H9 (cell line): ENCODE data around the gene EFL1. TPM values are rescaled to one million over a fixed set of nuclear protein-coding genes. Genes with fewer than 3 reads are reported as not detected.

Experiments used
- DNase-seq: peaks from one replicate; pipeline ENCODE4 v3.0.0-alpha.2; 2017
- H2AFZ ChIP-seq: one replicate; pipeline ENCODE4 v1.6.1; 2013; ENCODE audit warnings: mild to moderate bottlenecking, low read length, control low read depth, moderate library complexity
- H2AK5ac ChIP-seq: 2 replicates; pipeline ENCODE4 v1.6.1; 2013; ENCODE audit warnings: low read length, control low read depth, mixed read lengths; ENCODE audit not compliant: insufficient read length
- H2BK120ac ChIP-seq: one replicate; pipeline ENCODE4 v1.6.1; 2013; ENCODE audit warnings: low read depth, mild to moderate bottlenecking, low read length, control low read depth, inconsistent platforms; ENCODE audit not compliant: poor library complexity, severe bottlenecking
- H2BK12ac ChIP-seq: 2 replicates; pipeline ENCODE4 v1.6.1; 2013; ENCODE audit warnings: low read length, control low read depth, mixed read lengths, low read depth; ENCODE audit not compliant: insufficient read length
- H2BK15ac ChIP-seq: 2 replicates; pipeline ENCODE4 v1.6.1; 2013; ENCODE audit warnings: low read depth, low read length, control low read depth
- H2BK20ac ChIP-seq: one replicate; pipeline ENCODE4 v1.6.1; 2013; ENCODE audit warnings: low read depth, mild to moderate bottlenecking, low read length, control low read depth, inconsistent platforms; ENCODE audit not compliant: poor library complexity, severe bottlenecking
- H2BK5ac ChIP-seq: 2 replicates; pipeline ENCODE4 v1.6.1; 2013; ENCODE audit warnings: low read length, control low read depth, mixed read lengths; ENCODE audit not compliant: insufficient read length
- H3K14ac ChIP-seq: 2 replicates; pipeline ENCODE4 v1.6.1; 2013; ENCODE audit warnings: low read length, control low read depth; ENCODE audit not compliant: insufficient read depth
- H3K18ac ChIP-seq: 2 replicates; pipeline ENCODE4 v1.6.1; 2013; ENCODE audit warnings: low read depth, mild to moderate bottlenecking, mixed read lengths, low read length, control low read depth; ENCODE audit not compliant: insufficient read length
- H3K23ac ChIP-seq: 2 replicates; pipeline ENCODE4 v1.6.1; 2013; ENCODE audit warnings: low read length, control low read depth, mixed read lengths, low read depth; ENCODE audit not compliant: insufficient read length
- H3K23me2 ChIP-seq: 2 replicates; pipeline ENCODE4 v1.6.1; 2013; ENCODE audit warnings: low read depth, mild to moderate bottlenecking, mixed read lengths, low read length, control low read depth; ENCODE audit not compliant: insufficient read length, poor library complexity, severe bottlenecking
- H3K27ac ChIP-seq: 2 replicates; pipeline ENCODE4 v1.5.1; 2013; ENCODE audit warnings: low read length, control low read depth, mixed read lengths, low read depth; ENCODE audit not compliant: insufficient read length
- H3K27me3 ChIP-seq: 2 replicates; pipeline ENCODE4 v1.6.1; 2013; ENCODE audit warnings: low read length, control low read depth, inconsistent platforms; ENCODE audit not compliant: insufficient read depth
- H3K4ac ChIP-seq: 2 replicates; pipeline ENCODE4 v1.6.1; 2013; ENCODE audit warnings: low read depth, mild to moderate bottlenecking, control low read depth, inconsistent platforms, low read length, moderate library complexity
- H3K4me1 ChIP-seq: 2 replicates; pipeline ENCODE4 v1.6.1; 2013; ENCODE audit warnings: low read length, control low read depth, inconsistent platforms; ENCODE audit not compliant: insufficient read depth
- H3K4me2 ChIP-seq: 2 replicates; pipeline ENCODE4 v1.6.1; 2013; ENCODE audit warnings: low read length, control low read depth, mixed read lengths; ENCODE audit not compliant: insufficient read length, insufficient read depth
- H3K56ac ChIP-seq: 2 replicates; pipeline ENCODE4 v1.6.1; 2013; ENCODE audit warnings: low read depth, mild to moderate bottlenecking, mixed read lengths, low read length, control low read depth; ENCODE audit not compliant: insufficient read length
- H3K79me1 ChIP-seq: 2 replicates; pipeline ENCODE4 v1.6.1; 2013; ENCODE audit warnings: low read depth, mild to moderate bottlenecking, moderate library complexity, low read length, control low read depth, inconsistent platforms; ENCODE audit not compliant: insufficient read depth, poor library complexity, severe bottlenecking
- H3K79me2 ChIP-seq: 2 replicates; pipeline ENCODE4 v1.6.1; 2013; ENCODE audit warnings: low read length, control low read depth, inconsistent platforms; ENCODE audit not compliant: insufficient read depth
- H3K9ac ChIP-seq: 2 replicates; pipeline ENCODE4 v1.6.1; 2013; ENCODE audit warnings: low read length, control low read depth, mixed read lengths; ENCODE audit not compliant: insufficient read length; ENCODE audit errors: extremely low read depth
- H3K9me3 ChIP-seq: one replicate; pipeline ENCODE4 v1.6.1; 2013; ENCODE audit warnings: low read depth, low read length, inconsistent platforms; ENCODE audit not compliant: control insufficient read depth
- H3T11ph ChIP-seq: one replicate; pipeline ENCODE4 v1.6.1; 2013; ENCODE audit warnings: mild to moderate bottlenecking, low read length, control low read depth, inconsistent platforms
- H4K20me1 ChIP-seq: one replicate; pipeline ENCODE4 v1.6.1; 2013; ENCODE audit not compliant: control insufficient read depth, insufficient read length, insufficient read depth
- H4K5ac ChIP-seq: 2 replicates; pipeline ENCODE4 v1.6.1; 2013; ENCODE audit warnings: low read depth, mild to moderate bottlenecking, mixed read lengths, low read length, control low read depth; ENCODE audit not compliant: insufficient read length
- H4K8ac ChIP-seq: replicated peaks from 2 replicates; pipeline ENCODE4 v1.6.1; 2013; ENCODE audit warnings: low read length, control low read depth, mixed read lengths, low read depth; ENCODE audit not compliant: insufficient read length
- H4K91ac ChIP-seq: 2 replicates; pipeline ENCODE4 v1.6.1; 2013; ENCODE audit warnings: low read depth, mild to moderate bottlenecking, moderate library complexity, mixed read lengths, low read length, control low read depth; ENCODE audit not compliant: insufficient read length
- H3K27ac Mint-ChIP-seq, 3 experiments: 2 replicates in 2 of 3; 3 replicates in 1 of 3; pipeline ENCODE4 v1.8.0; 2020 to 2021; ENCODE audit warnings: mixed read lengths in 3 of 3, mild to moderate bottlenecking in 1 of 3, moderate library complexity in 1 of 3
- H3K27me3 Mint-ChIP-seq: 2 replicates; pipeline ENCODE4 v1.8.0; 2021; ENCODE audit warnings: low read depth, mild to moderate bottlenecking, moderate library complexity, mixed read lengths
- H3K36me3 Mint-ChIP-seq, 3 experiments: 2 replicates in 2 of 3; 3 replicates in 1 of 3; pipeline ENCODE4 v1.8.0; 2020 to 2021; ENCODE audit warnings: low read depth in 3 of 3, mixed read lengths in 3 of 3; ENCODE audit not compliant: insufficient read depth in 1 of 3
- H3K4me1 Mint-ChIP-seq, 2 experiments: 2 replicates each; pipeline ENCODE4 v1.8.0; 2020; ENCODE audit warnings: mixed read lengths in 2 of 2
- H3K4me3 Mint-ChIP-seq, 2 experiments: 2 replicates in 1 of 2; 3 replicates in 1 of 2; pipeline ENCODE4 v1.8.0; 2020 to 2021; ENCODE audit warnings: mild to moderate bottlenecking in 2 of 2, mixed read lengths in 2 of 2, moderate library complexity in 1 of 2
- H3K9me3 Mint-ChIP-seq, 2 experiments: 2 replicates in 1 of 2; 3 replicates in 1 of 2; pipeline ENCODE4 v1.8.0; 2020; ENCODE audit warnings: mild to moderate bottlenecking in 2 of 2, mixed read lengths in 2 of 2, moderate library complexity in 1 of 2
- CTCF ChIP-seq: fragments of 200-600 bp; sonication (generic); conservative IDR thresholded peaks from 3 replicates; pipeline ENCODE4 v1.8.0; 2021; ENCODE audit warnings: antibody characterized with exemption, mild to moderate bottlenecking
- WGBS: extraction: QIAGEN DNeasy Blood & Tissue Kit; methylation state at CpG from one replicate; pipeline ENCODE4 v1.1.7; 2013; ENCODE audit warnings: missing lambda C conversion rate, low lambda C conversion rate, mixed read lengths; ENCODE audit not compliant: insufficient read length; ENCODE audit errors: extremely low coverage; 5-methylcytosine and 5-hydroxymethylcytosine counted together
- total RNA-seq: library from RNA; stranded (reverse); gene quantifications from 2 replicates; pipeline ENCODE4 v1.2.1, GENCODE V29; 2021

The EFL1 gene
- total RNA-seq, 1 experiment from 2014 or later, result 29.4 TPM

GRCh38 chr15:82139823-82140268 is 122.7 kb downstream of the EFL1 start:
- Mint-ChIP-seq H3K27ac (peak overlapping the region in 2 of 3 experiments; percentile 12 to 20; a peak in 1 of 7 replicates), H3K4me1 (peaks cover 0 to 2% of the 10 kb centered on the region in 2 experiments; a peak in 1 of 4 replicates), H3K9me3 (no peaks in the 10 kb centered on the region), H3K4me3 (no peak overlapping the region), H3K36me3 (peaks cover 4 to 19% (median 11%) of the 10 kb centered on the region in 3 experiments; a peak in 6 of 7 replicates), H3K27me3 (no peaks in the 10 kb centered on the region)
- no peaks in the 10 kb centered on the region for H3K9me3 ChIP-seq
- H3K18ac ChIP-seq, result no peak overlapping the region
- no peak overlapping the region for H2BK20ac ChIP-seq
- no peak overlapping the region for H3K56ac ChIP-seq
- H3K9ac ChIP-seq, result no peak overlapping the region
- H4K8ac ChIP-seq, result no peak overlapping the region
- H3K27me3 ChIP-seq, result no peaks in the 10 kb centered on the region
- TF ChIP-seq CTCF, result peak; percentile 79
- H2BK15ac ChIP-seq, result no peak overlapping the region
- H3K4me2 ChIP-seq, result no peak overlapping the region
- H2BK120ac ChIP-seq, result no peak overlapping the region
- no peak overlapping the region for H4K5ac ChIP-seq
- no peaks in the 10 kb centered on the region for H3K79me1 ChIP-seq
- H4K91ac ChIP-seq, result no peak overlapping the region
- no peak overlapping the region for H3K27ac ChIP-seq
- DNase-seq, result no peak
- H3K23me2 ChIP-seq, result no peaks in the 10 kb centered on the region
- H2AFZ ChIP-seq, result no peak overlapping the region
- no peaks in the 10 kb centered on the region for H3K4me1 ChIP-seq
- H3K23ac ChIP-seq, result no peak overlapping the region
- no peak overlapping the region for H2BK5ac ChIP-seq
- H3T11ph ChIP-seq, result no peak overlapping the region
- H3K79me2 ChIP-seq, result no peaks in the 10 kb centered on the region
- no peak overlapping the region for H3K4ac ChIP-seq
- no peak overlapping the region for H2AK5ac ChIP-seq
- no peak overlapping the region for H2BK12ac ChIP-seq
- WGBS, result no CpG with 5 or more reads among the region's 5 CpGs
- H4K20me1 ChIP-seq, result no peaks in the 10 kb centered on the region
- H3K14ac ChIP-seq, result no peak overlapping the region
